ENCODE data around the gene EFCAB5. TPM values are rescaled to one million over a fixed set of nuclear protein-coding genes. Genes with fewer than 3 reads are reported as not detected.
"Not testable (repeated sequence)": the region's sequence is repeated elsewhere in the genome, so short reads cannot be mapped to it uniquely, and the experiment has no call there.

Gene EFCAB5
- polyA plus RNA-seq, 1 of the 3 experiments (the other 2 are of a cell fraction), result 0.05 TPM

- peaks cover 19% of the 10 kb centered on the region for H3F3A ChIP-seq (replicated peaks; ENCODE audit: insufficient read depth)
- H3K36me3 ChIP-seq (replicated peaks in 1 of 2; ENCODE audit: control insufficient read depth in 1 of 2, insufficient read depth in 2 of 2, low read length in 1 of 2), result peaks cover 0 to 14% of the 10 kb centered on the region in 2 experiments
- WGBS (ENCODE audit: low lambda C conversion rate), result 96% methylated on average over 6 of the region's 6 CpGs
- H4K20me1 ChIP-seq (ENCODE audit: insufficient read depth); H3K9me2 ChIP-seq; H3K4me3 ChIP-seq (ENCODE audit: low read depth in 2 of 2, low read length in 1 of 2); H3K27ac ChIP-seq (ENCODE audit: low read depth in 2 of 2, low read length in 1 of 2); DNase-seq; H3K9me3 ChIP-seq; H3K4me2 ChIP-seq; H3K27me3 ChIP-seq (ENCODE audit: insufficient read depth); H3K9ac ChIP-seq; H2AFZ ChIP-seq (ENCODE audit: low read depth); H3K4me1 ChIP-seq (ENCODE audit: control insufficient read depth in 1 of 2, insufficient read depth in 2 of 2, low read depth in 1 of 2, low read length in 1 of 2): not testable (repeated sequence)
- ChIA-PET CTCF (interaction anchor here (2.8 kb wide), 1 partner anchor 23 kb away, joined by 18 read pairs; no protein-coding TSS in a partner anchor), POLR2A (interaction anchor here (0.7 kb wide), 1 partner anchor 16 kb away, joined by 3 read pairs; no protein-coding TSS in a partner anchor)
- H3K79me2 ChIP-seq (ENCODE audit: insufficient read depth), result peaks cover 99% of the 10 kb centered on the region
These were observed 206.4 kb downstream of the EFCAB5 start for GRCh38 chr17:30147860-30148259.

GRCh38 chr17:30148376-30148775 is 206.9 kb downstream of the EFCAB5 start:
- H3K9ac ChIP-seq, result no peak overlapping the region
- no peaks in the 10 kb centered on the region for H3K27me3 ChIP-seq (ENCODE audit: insufficient read depth)
- peaks cover 99% of the 10 kb centered on the region for H3K79me2 ChIP-seq (ENCODE audit: insufficient read depth)
- no peaks in the 10 kb centered on the region for H3K9me2 ChIP-seq
- H3K9me3 ChIP-seq, result no peaks in the 10 kb centered on the region
- H3K36me3 ChIP-seq (replicated peaks in 1 of 2; ENCODE audit: control insufficient read depth in 1 of 2, insufficient read depth in 2 of 2, low read length in 1 of 2), result peaks cover 0 to 19% of the 10 kb centered on the region in 2 experiments
- no peak overlapping the region for H3K4me3 ChIP-seq (ENCODE audit: low read depth in 2 of 2, low read length in 1 of 2)
- TF ChIP-seq REST (IDR thresholded peaks at IDR 0.05; ENCODE audit: low read depth, low read length) (no peak), GATA2 (CRISPR knock-in tag; IDR thresholded peaks at IDR 0.05) (no peak), JUND (IDR thresholded peaks at IDR 0.05) (no peak), TAF1 (IDR thresholded peaks at IDR 0.05; ENCODE audit: borderline replicate concordance, low read depth, low read length) (no peak), FOXM1 (IDR thresholded peaks at IDR 0.05; ENCODE audit: low read depth) (no peak), EZH2phosphoT487 (IDR thresholded peaks at IDR 0.05; ENCODE audit: borderline replicate concordance, low read depth) (no peak), MAX (IDR thresholded peaks at IDR 0.05; ENCODE audit: low read depth) (no peak), TCF12 (IDR thresholded peaks at IDR 0.05) (no peak), MXI1 (IDR thresholded peaks at IDR 0.05; ENCODE audit: low read depth, low read length) (no peak), PBX3 (IDR thresholded peaks at IDR 0.05) (no peak), USF1 (IDR thresholded peaks at IDR 0.05; ENCODE audit: borderline replicate concordance, low read depth) (no peak), EP300 (IDR thresholded peaks at IDR 0.05; ENCODE audit: borderline replicate concordance in 1 of 2, low read depth in 1 of 2, low read length in 1 of 2) (no peak), CTCF (IDR thresholded peaks at IDR 0.05) (no peak), MEF2A (IDR thresholded peaks at IDR 0.05; ENCODE audit: borderline replicate concordance, low read depth) (no peak), NFIC (IDR thresholded peaks at IDR 0.05; ENCODE audit: borderline replicate concordance) (no peak), USF2 (IDR thresholded peaks at IDR 0.05; ENCODE audit: borderline replicate concordance, low read depth, low read length) (no peak), FOSL2 (IDR thresholded peaks at IDR 0.05; ENCODE audit: borderline replicate concordance, low read depth) (no peak), FOXJ3 (CRISPR knock-in tag; IDR thresholded peaks at IDR 0.05) (no peak), RFX5 (IDR thresholded peaks at IDR 0.05; ENCODE audit: low read length) (no peak), NRF1 (IDR thresholded peaks at IDR 0.05; ENCODE audit: low read depth, low read length) (no peak)
- H3F3A ChIP-seq (replicated peaks; ENCODE audit: insufficient read depth), result peaks cover 19% of the 10 kb centered on the region
- 100% methylated on average over 1 of the region's 1 CpG for WGBS (ENCODE audit: low lambda C conversion rate)
- ChIA-PET CTCF (no interaction called here), POLR2A (interaction anchor here (0.7 kb wide), 1 partner anchor 16 kb away, joined by 3 read pairs; no protein-coding TSS in a partner anchor)
- H2AFZ ChIP-seq (ENCODE audit: low read depth), result no peak overlapping the region
- no peaks in the 10 kb centered on the region for H3K4me1 ChIP-seq (ENCODE audit: control insufficient read depth in 1 of 2, insufficient read depth in 2 of 2, low read depth in 1 of 2, low read length in 1 of 2)
- no peak for DNase-seq
- no peak overlapping the region for H3K4me2 ChIP-seq
- no peak overlapping the region for H3K27ac ChIP-seq (ENCODE audit: low read depth in 2 of 2, low read length in 1 of 2)
- H4K20me1 ChIP-seq (ENCODE audit: insufficient read depth), result peaks cover 2% of the 10 kb centered on the region
